Measurements from ENCODE around the gene TK1. TPM values are rescaled to one million over a fixed set of nuclear protein-coding genes. Genes with fewer than 3 reads are reported as not detected.
"Not testable (repeated sequence)": the region's sequence is repeated elsewhere in the genome, so short reads cannot be mapped to it uniquely, and the experiment has no call there.

The TK1 gene
- total and polyA plus RNA-seq, 9 donors, result 0.35 to 4.9 (median 1.4) TPM

GRCh38 chr17:78142119-78142861 lies 44.6 kb downstream of the TK1 start:
- Histone ChIP-seq H3K9me3 (no peaks in the 10 kb centered on the region), H3K36me3 (no peaks in the 10 kb centered on the region), H3K27ac (no peak overlapping the region), H3K4me3 (no peak overlapping the region), H3K27me3 (no peaks in the 10 kb centered on the region), H3K4me1 (ENCODE audit: insufficient read depth) (peaks cover 21% of the 10 kb centered on the region)
- intact Hi-C loops (cut with DNase I), result no loop called here
- peak in 1 of 5 donors; percentile 26 for DNase-seq
- TF ChIP-seq CTCF (IDR thresholded peaks at IDR 0.05) (no peak), EP300 (IDR thresholded peaks at IDR 0.05) (no peak), POLR2A (IDR thresholded peaks at IDR 0.05) (no peak)
- 69 to 73% (median 71%) methylated on average over 16 of the region's 16 CpGs for WGBS, 3 donors

GRCh38 chr17:78141437-78142118 lies 45.3 kb downstream of the TK1 start:
- no peak overlapping the region for H3K27ac ChIP-seq
- H3K4me1 ChIP-seq (ENCODE audit: insufficient read depth), result peaks cover 21% of the 10 kb centered on the region

DNA sequence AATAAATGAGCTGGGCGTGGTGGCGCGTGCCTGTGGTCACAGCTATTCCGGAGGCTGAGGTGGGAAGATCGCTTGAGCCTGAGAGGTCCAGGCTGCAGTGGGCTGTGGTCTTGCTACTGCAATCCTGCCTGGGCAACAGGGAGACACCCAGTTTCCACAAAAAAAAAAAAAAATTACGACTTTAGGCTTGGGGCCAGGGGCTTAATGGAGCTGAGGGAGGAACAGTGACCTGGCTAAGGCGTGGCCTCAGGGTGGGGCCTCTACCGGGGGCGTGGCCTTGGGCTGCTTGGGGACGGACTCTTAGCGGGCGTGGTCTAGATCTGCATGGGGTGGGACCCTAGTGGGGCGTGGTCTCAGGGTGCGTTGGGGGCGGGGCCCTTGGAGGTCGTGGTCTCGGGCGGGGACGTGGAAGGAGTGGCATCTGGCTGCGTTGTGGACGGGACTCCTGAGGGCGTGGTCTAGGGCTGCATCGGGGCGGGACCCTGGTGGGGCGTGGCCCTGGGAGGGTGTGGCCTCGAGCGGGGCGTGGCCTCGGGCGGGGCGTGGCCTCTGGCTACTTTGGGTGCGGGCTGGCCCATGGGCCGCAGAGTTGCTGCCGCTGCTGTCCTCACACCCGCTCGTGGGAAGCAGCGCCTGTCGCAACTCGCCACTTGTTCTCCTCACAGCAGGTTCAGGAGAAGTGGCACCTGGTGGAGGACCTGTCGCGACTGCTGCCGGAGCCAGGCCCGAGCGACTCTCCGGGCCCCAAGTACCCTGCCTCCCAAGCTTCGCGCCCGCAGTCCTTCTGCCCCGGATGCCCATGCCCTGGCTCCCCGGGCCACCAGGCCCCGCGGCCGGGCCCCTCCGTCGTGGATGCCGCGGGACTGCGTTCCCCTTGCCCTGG lies 46.4 kb downstream of the TK1 start:
- WGBS, 3 donors, result 34 to 37% (median 36%) methylated on average over 56 to 58 of the region's 58 CpGs
- H3K4me3 ChIP-seq, result no peak overlapping the region
- TF ChIP-seq CTCF (IDR thresholded peaks at IDR 0.05) (no peak), POLR2A (IDR thresholded peaks at IDR 0.05) (no peak), EP300 (IDR thresholded peaks at IDR 0.05) (no peak)
- intact Hi-C loops (cut with DNase I), result no loop called here
- H3K27me3 ChIP-seq, result no peaks in the 10 kb centered on the region
- no peak overlapping the region for H3K27ac ChIP-seq
- H3K36me3 ChIP-seq, result no peaks in the 10 kb centered on the region
- H3K4me1 ChIP-seq (ENCODE audit: insufficient read depth), result peaks cover 15% of the 10 kb centered on the region
- no peaks in the 10 kb centered on the region for H3K9me3 ChIP-seq
- DNase-seq, result peak; percentile 62 to 82 (median 70)

More at GRCh38 chr17:78141437-78142118, 45.3 kb downstream of the TK1 start:
- TF ChIP-seq CTCF (IDR thresholded peaks at IDR 0.05) (no peak), POLR2A (IDR thresholded peaks at IDR 0.05) (no peak), EP300 (IDR thresholded peaks at IDR 0.05) (no peak)
- WGBS, 3 donors, result 85 to 90% (median 86%) methylated on average over 20 of the region's 20 CpGs
- intact Hi-C loops (cut with DNase I), result no loop called here
- Histone ChIP-seq H3K36me3 (no peaks in the 10 kb centered on the region), H3K4me3 (no peak overlapping the region), H3K27me3 (no peaks in the 10 kb centered on the region), H3K9me3 (no peaks in the 10 kb centered on the region)
- DNase-seq, result peak in 1 of 5 donors; percentile 23

DNA sequence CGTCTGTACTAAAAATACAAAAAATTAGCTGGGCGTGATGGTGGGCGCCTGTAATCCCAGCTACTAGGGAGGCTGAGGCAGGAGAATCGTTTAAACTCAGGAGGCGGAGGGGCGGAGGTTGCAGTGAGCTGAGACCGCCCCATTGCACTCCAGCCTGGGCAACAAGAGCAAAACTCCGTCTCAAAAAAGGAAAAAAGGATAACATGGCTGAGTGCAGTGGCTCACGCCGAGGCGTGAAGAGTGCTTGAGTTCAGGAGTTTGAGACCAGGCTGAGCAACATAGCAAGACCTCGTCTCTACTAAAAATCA lies 47.0 kb downstream of the TK1 start:
- H3K27ac ChIP-seq; H3K27me3 ChIP-seq; H3K4me1 ChIP-seq (ENCODE audit: insufficient read depth); intact Hi-C loops (cut with DNase I); H3K4me3 ChIP-seq; H3K36me3 ChIP-seq; DNase-seq; H3K9me3 ChIP-seq: not testable (repeated sequence)
- 89 to 92% (median 91%) methylated on average over 12 of the region's 12 CpGs for WGBS, 3 donors

Measured in ovary (tissue), 9 donors.